Measurements from ENCODE around the gene AFF3. TPM values are rescaled to one million over a fixed set of nuclear protein-coding genes. Genes with fewer than 3 reads are reported as not detected.

AFF3 gene
- total RNA-seq, 1 donor from 2014 or later = 5.7 TPM

GRCh38 chr2:99857867-99858444 is 284.4 kb downstream of the AFF3 start:
- H3K27ac Mint-ChIP-seq = no peak overlapping the region
- peaks cover 8% of the 10 kb centered on the region for H3K4me1 Mint-ChIP-seq
- intact Hi-C loops (cut with micrococcal nuclease) = no loop called here
- no peaks in the 10 kb centered on the region for H3K36me3 Mint-ChIP-seq (ENCODE audit: low read depth)
- H3K27me3 Mint-ChIP-seq = no peaks in the 10 kb centered on the region
- DNase-seq = peak; percentile 45
- no peak overlapping the region for H3K4me3 Mint-ChIP-seq
- H3K9me3 Mint-ChIP-seq = no peaks in the 10 kb centered on the region

GRCh38 chr2:99857372-99857771 is 285.0 kb downstream of the AFF3 start:
- intact Hi-C loops (cut with micrococcal nuclease) = no loop called here
- no peak overlapping the region for H3K27ac Mint-ChIP-seq
- peaks cover 8% of the 10 kb centered on the region for H3K4me1 Mint-ChIP-seq
- H3K9me3 Mint-ChIP-seq = no peaks in the 10 kb centered on the region
- no peak overlapping the region for H3K4me3 Mint-ChIP-seq
- H3K27me3 Mint-ChIP-seq = no peaks in the 10 kb centered on the region
- H3K36me3 Mint-ChIP-seq (ENCODE audit: low read depth) = no peaks in the 10 kb centered on the region
- no peak for DNase-seq

- H3K27me3 Mint-ChIP-seq = no peaks in the 10 kb centered on the region
- H3K4me3 Mint-ChIP-seq = no peak overlapping the region
- no peak overlapping the region for H3K27ac Mint-ChIP-seq
- H3K9me3 Mint-ChIP-seq = no peaks in the 10 kb centered on the region
- no peak for DNase-seq
- H3K36me3 Mint-ChIP-seq (ENCODE audit: low read depth) = no peaks in the 10 kb centered on the region
- H3K4me1 Mint-ChIP-seq = peaks cover 1% of the 10 kb centered on the region
- intact Hi-C loops (cut with micrococcal nuclease) = no loop called here
These were observed 286.3 kb downstream of the AFF3 start for GRCh38 chr2:99856119-99856518.

- Mint-ChIP-seq H3K27ac (no peak overlapping the region), H3K9me3 (no peaks in the 10 kb centered on the region), H3K27me3 (no peaks in the 10 kb centered on the region), H3K4me1 (no peaks in the 10 kb centered on the region), H3K36me3 (ENCODE audit: low read depth) (no peaks in the 10 kb centered on the region), H3K4me3 (no peak overlapping the region)
- intact Hi-C loops (cut with micrococcal nuclease) = no loop called here
- DNase-seq = no peak
These were observed 288.0 kb downstream of the AFF3 start for GRCh38 chr2:99854236-99854852.

- no peak for DNase-seq
- Mint-ChIP-seq H3K27ac (no peak overlapping the region), H3K4me3 (no peak overlapping the region), H3K9me3 (no peaks in the 10 kb centered on the region), H3K4me1 (no peaks in the 10 kb centered on the region), H3K36me3 (ENCODE audit: low read depth) (no peaks in the 10 kb centered on the region), H3K27me3 (no peaks in the 10 kb centered on the region)
- intact Hi-C loops (cut with micrococcal nuclease) = no loop called here
These were observed 289.4 kb downstream of the AFF3 start for GRCh38 chr2:99852956-99853355.

GRCh38 chr2:99852376-99852934 is 289.9 kb downstream of the AFF3 start:
- DNase-seq = no peak
- Mint-ChIP-seq H3K4me1 (no peaks in the 10 kb centered on the region), H3K36me3 (ENCODE audit: low read depth) (no peaks in the 10 kb centered on the region), H3K9me3 (no peaks in the 10 kb centered on the region), H3K27me3 (no peaks in the 10 kb centered on the region), H3K27ac (no peak overlapping the region), H3K4me3 (no peak overlapping the region)
- intact Hi-C loops (cut with micrococcal nuclease) = no loop called here

GRCh38 chr2:99851811-99852210 is 290.6 kb downstream of the AFF3 start:
- no peak overlapping the region for H3K4me3 Mint-ChIP-seq
- H3K27ac Mint-ChIP-seq = no peak overlapping the region
- no peaks in the 10 kb centered on the region for H3K4me1 Mint-ChIP-seq

GRCh38 chr2:99851089-99851488 is 291.3 kb downstream of the AFF3 start:
- H3K4me3 Mint-ChIP-seq = no peak overlapping the region
- DNase-seq = no peak
- no peak overlapping the region for H3K27ac Mint-ChIP-seq
- no peaks in the 10 kb centered on the region for H3K27me3 Mint-ChIP-seq
- intact Hi-C loops (cut with micrococcal nuclease) = no loop called here
- H3K9me3 Mint-ChIP-seq = no peaks in the 10 kb centered on the region
- H3K4me1 Mint-ChIP-seq = no peaks in the 10 kb centered on the region
- no peaks in the 10 kb centered on the region for H3K36me3 Mint-ChIP-seq (ENCODE audit: low read depth)

More at GRCh38 chr2:99851811-99852210, 290.6 kb downstream of the AFF3 start:
- Mint-ChIP-seq H3K36me3 (ENCODE audit: low read depth) (no peaks in the 10 kb centered on the region), H3K9me3 (no peaks in the 10 kb centered on the region), H3K27me3 (no peaks in the 10 kb centered on the region)
- no peak for DNase-seq
- intact Hi-C loops (cut with micrococcal nuclease) = no loop called here

- Mint-ChIP-seq H3K27me3 (no peaks in the 10 kb centered on the region), H3K4me3 (no peak overlapping the region), H3K36me3 (ENCODE audit: low read depth) (no peaks in the 10 kb centered on the region), H3K4me1 (no peaks in the 10 kb centered on the region), H3K27ac (no peak overlapping the region), H3K9me3 (no peaks in the 10 kb centered on the region)
- no peak for DNase-seq
- intact Hi-C loops (cut with micrococcal nuclease) = no loop called here
These were observed 292.2 kb downstream of the AFF3 start for GRCh38 chr2:99850084-99850710.

- H3K9me3 Mint-ChIP-seq = no peaks in the 10 kb centered on the region
- no peak overlapping the region for H3K27ac Mint-ChIP-seq
- H3K27me3 Mint-ChIP-seq = peaks cover 4% of the 10 kb centered on the region
- H3K36me3 Mint-ChIP-seq (ENCODE audit: low read depth) = no peaks in the 10 kb centered on the region
- no peak for DNase-seq
- H3K4me3 Mint-ChIP-seq = no peak overlapping the region
- no peaks in the 10 kb centered on the region for H3K4me1 Mint-ChIP-seq
- intact Hi-C loops (cut with micrococcal nuclease) = no loop called here
These were observed 295.8 kb downstream of the AFF3 start for GRCh38 chr2:99846462-99847107.

- H3K36me3 Mint-ChIP-seq (ENCODE audit: low read depth) = no peaks in the 10 kb centered on the region
- intact Hi-C loops (cut with micrococcal nuclease) = no loop called here
- H3K27me3 Mint-ChIP-seq = peaks cover 9% of the 10 kb centered on the region
- DNase-seq = no peak
- no peaks in the 10 kb centered on the region for H3K9me3 Mint-ChIP-seq
- no peak overlapping the region for H3K4me3 Mint-ChIP-seq
- no peak overlapping the region for H3K27ac Mint-ChIP-seq
- H3K4me1 Mint-ChIP-seq = no peaks in the 10 kb centered on the region
These were observed 297.1 kb downstream of the AFF3 start for GRCh38 chr2:99845296-99845695.

GRCh38 chr2:99842451-99842850 is 299.9 kb downstream of the AFF3 start:
- DNase-seq = no peak
- Mint-ChIP-seq H3K4me1 (peaks cover under 1% of the 10 kb centered on the region), H3K9me3 (no peaks in the 10 kb centered on the region), H3K4me3 (no peak overlapping the region), H3K36me3 (ENCODE audit: low read depth) (no peaks in the 10 kb centered on the region), H3K27me3 (peaks cover 9% of the 10 kb centered on the region), H3K27ac (no peak overlapping the region)
- intact Hi-C loops (cut with micrococcal nuclease) = no loop called here

- no peaks in the 10 kb centered on the region for H3K9me3 Mint-ChIP-seq
- H3K27ac Mint-ChIP-seq = no peak overlapping the region
- no peak for DNase-seq
- intact Hi-C loops (cut with micrococcal nuclease) = no loop called here
- no peak overlapping the region for H3K4me3 Mint-ChIP-seq
- H3K4me1 Mint-ChIP-seq = peaks cover 4% of the 10 kb centered on the region
- peaks cover 9% of the 10 kb centered on the region for H3K27me3 Mint-ChIP-seq
- no peaks in the 10 kb centered on the region for H3K36me3 Mint-ChIP-seq (ENCODE audit: low read depth)
These were observed 300.6 kb downstream of the AFF3 start for GRCh38 chr2:99841749-99842148.

GRCh38 chr2:99840831-99841230 is 301.6 kb downstream of the AFF3 start:
- Mint-ChIP-seq H3K27ac (no peak overlapping the region), H3K4me1 (peaks cover 5% of the 10 kb centered on the region), H3K27me3 (peaks cover 9% of the 10 kb centered on the region), H3K4me3 (no peak overlapping the region), H3K36me3 (ENCODE audit: low read depth) (no peaks in the 10 kb centered on the region), H3K9me3 (no peaks in the 10 kb centered on the region)
- intact Hi-C loops (cut with micrococcal nuclease) = no loop called here
- DNase-seq = no peak
